Esophagus muscularis mucosa (tissue), 3 donors: Measurements from ENCODE around the gene CP.

Experiments used
- CTCF ChIP-seq, 3 experiments: fragments of 200-600 bp in 2 of 3; fragments of 450-650 bp in 1 of 3; sonication (generic) in 2 of 3; IDR thresholded peaks; one replicate each; pipeline ENCODE4 v1.5.1; 2017 to 2019; ENCODE audit warnings: antibody characterized with exemption in 3 of 3, mild to moderate bottlenecking in 2 of 3, moderate library complexity in 1 of 3
- POLR2A ChIP-seq: fragments of 450-650 bp; IDR thresholded peaks from one replicate; pipeline ENCODE4 v1.6.1; 2017; ENCODE audit warnings: antibody characterized with exemption, moderate library complexity, mild to moderate bottlenecking, low read depth

GRCh38 chr3:149233323-149233722 lies 11.7 kb upstream of the CP start:
- no peak for TF ChIP-seq CTCF (IDR thresholded peaks at IDR 0.05)
- TF ChIP-seq POLR2A = no peak
